Endothelial cell of umbilical vein (primary cell): ENCODE data around the gene DGUOK. TPM values are rescaled to one million over a fixed set of nuclear protein-coding genes. Genes with fewer than 3 reads are reported as not detected.

Experiments
- BruUV-seq: library from RNA; stranded (reverse); fragments of 400-500 nt; replicated peaks from 2 replicates; lab custom pipeline; 2021; lab: Mats Ljungman, UMichigan
- CTCF ChIA-PET: fragments of 300-600, 350-600 bp; sonication (Branson Sonifier 250); formaldehyde crosslinking; loops from one replicate; lab custom pipeline; 2021; ENCODE audit warnings: antibody characterized with exemption, inconsistent platforms; lab: Charles Lee
- POLR2A ChIA-PET: fragments of 300-600, 350-600 bp; sonication (Branson Sonifier 250); formaldehyde crosslinking; loops from one replicate; lab custom pipeline; 2021; ENCODE audit warnings: antibody characterized with exemption, inconsistent platforms; lab: Charles Lee
- DNase-seq: peaks from one replicate; pipeline ENCODE4 v3.0.0-alpha.2; 2011; ENCODE audit warnings: low read depth, low spot score
- FAIRE-seq: peaks from 2 replicates; lab custom pipeline; 2011; peaks lifted over from hg19 to GRCh38; lab: Jason Lieb, UNC
- H2AFZ ChIP-seq: 2 replicates; pipeline ENCODE4 v1.6.0; 2012; ENCODE audit warnings: low read depth, low read length, control low read depth, inconsistent platforms
- H3K27ac ChIP-seq: 2 replicates; pipeline ENCODE4 v1.5.1; 2011; ENCODE audit warnings: low read depth, mild to moderate bottlenecking, control low read depth, low read length, moderate library complexity; ENCODE audit not compliant: insufficient read depth
- H3K27me3 ChIP-seq, 2 experiments: 2 replicates each; pipeline versions ENCODE4 v1.6.0 to v1.6.1; 2011; ENCODE audit warnings: low read length in 2 of 2, mixed read lengths in 1 of 2; ENCODE audit not compliant: control insufficient read depth in 2 of 2, insufficient read depth in 2 of 2
- H3K36me3 ChIP-seq, 2 experiments: 2 replicates in 1 of 2; 3 replicates in 1 of 2; pipeline ENCODE4 v1.5.1; 2011; ENCODE audit warnings: low read length in 2 of 2, mild to moderate bottlenecking in 1 of 2, moderate library complexity in 1 of 2; ENCODE audit not compliant: control insufficient read depth in 2 of 2, insufficient read depth in 2 of 2; ENCODE audit errors: extremely low read depth in 1 of 2
- H3K4me1 ChIP-seq: 3 replicates; pipeline ENCODE4 v1.5.1; 2011; ENCODE audit warnings: mild to moderate bottlenecking, low read length; ENCODE audit not compliant: control insufficient read depth, insufficient read depth; ENCODE audit errors: extremely low read depth
- H3K4me2 ChIP-seq: 2 replicates; pipeline ENCODE4 v1.6.1; 2011; ENCODE audit warnings: low read length, control low read depth, mixed read lengths; ENCODE audit not compliant: insufficient read depth
- H3K4me3 ChIP-seq, 3 experiments: fragments of 200-600 bp in 1 of 3; sonication (generic), shearing (Covaris generic) in 1 of 3; replicated peaks in 1 of 3; 2 replicates each; pipeline ENCODE4 v1.5.1; 2011 to 2016; ENCODE audit warnings: control low read depth in 3 of 3, low read length in 3 of 3, mild to moderate bottlenecking in 2 of 3, inconsistent platforms in 1 of 3, low read depth in 1 of 3, moderate library complexity in 1 of 3; ENCODE audit not compliant: insufficient read depth in 1 of 3
- H3K79me2 ChIP-seq: 2 replicates; pipeline ENCODE4 v1.6.0; 2012; ENCODE audit warnings: low read length, inconsistent platforms; ENCODE audit not compliant: control insufficient read depth, insufficient read depth
- H3K9ac ChIP-seq: replicated peaks from 2 replicates; pipeline ENCODE3; 2011; ENCODE audit warnings: low read length, control low read depth; ENCODE audit not compliant: insufficient read depth; ENCODE audit errors: extremely low read depth
- H3K9me1 ChIP-seq: replicated peaks from 3 replicates; pipeline ENCODE4 v1.6.0; 2011; ENCODE audit warnings: mild to moderate bottlenecking, low read length; ENCODE audit not compliant: control insufficient read depth, insufficient read depth; ENCODE audit errors: extremely low read depth
- H3K9me3 ChIP-seq: replicated peaks from 2 replicates; pipeline ENCODE4 v1.5.1; 2012; ENCODE audit warnings: low read length, inconsistent platforms; ENCODE audit not compliant: control insufficient read depth, insufficient read depth
- H4K20me1 ChIP-seq: replicated peaks from 2 replicates; pipeline ENCODE3; 2011; ENCODE audit warnings: mild to moderate bottlenecking, low read length; ENCODE audit not compliant: control insufficient read depth, insufficient read depth; ENCODE audit errors: extremely low read depth
- CTCF ChIP-seq, 2 donors: IDR thresholded peaks; 1 replicate in 1 of 2; 2 replicates in 1 of 2; pipeline ENCODE4 v1.5.1; 2011; ENCODE audit warnings: low read length in 2 of 2, mild to moderate bottlenecking in 2 of 2, moderate library complexity in 2 of 2, control low read depth in 1 of 2, inconsistent platforms in 1 of 2, low read depth in 1 of 2; ENCODE audit not compliant: insufficient read depth in 1 of 2; ENCODE audit errors: extremely low read depth in 1 of 2
- FOS ChIP-seq: IDR thresholded peaks from 2 replicates; pipeline ENCODE4 v1.6.1; 2011; ENCODE audit warnings: mild to moderate bottlenecking, low read length, moderate library complexity, borderline replicate concordance; ENCODE audit not compliant: insufficient read depth
- GATA2 ChIP-seq: IDR thresholded peaks from 2 replicates; pipeline ENCODE4 v1.7.0; 2011; ENCODE audit warnings: low read depth, mild to moderate bottlenecking, moderate library complexity, mixed read lengths, low read length; ENCODE audit not compliant: insufficient read length, insufficient read depth
- JUN ChIP-seq: IDR thresholded peaks from 2 replicates; pipeline ENCODE4 v1.6.1; 2011; ENCODE audit warnings: borderline replicate concordance, low read depth; ENCODE audit not compliant: insufficient read length, insufficient read depth
- MAX ChIP-seq: IDR thresholded peaks from 2 replicates; pipeline ENCODE4 v1.6.1; 2011; ENCODE audit not compliant: insufficient read depth, insufficient read length
- MYC ChIP-seq: IDR thresholded peaks from one replicate; pipeline ENCODE4 v1.6.1; 2011; ENCODE audit warnings: mild to moderate bottlenecking, low read depth, low read length
- POLR2AphosphoS5 ChIP-seq: IDR thresholded peaks from 2 replicates; pipeline ENCODE4 v1.6.1; 2012; ENCODE audit warnings: low read depth, mild to moderate bottlenecking, control low read depth, low read length, moderate library complexity; ENCODE audit not compliant: insufficient read depth
- dilution Hi-C: fragments of 300-500 bp; cut with MboI; formaldehyde crosslinking; loops from one replicate; pipeline ENCODE4 v1.15.0; 2019; ENCODE audit warnings: low sequenced_read_pairs; ENCODE audit not compliant: extremely low pct_ligation_motif_present
- intact Hi-C: fragments of 100-400 bp; cut with micrococcal nuclease; formaldehyde crosslinking; loops from one replicate; pipeline ENCODE4 v1.10.0; 2022
- polyA plus RNA-seq, 4 experiments: library from polyadenylated mRNA; depleted of rRNA in 3 of 4; stranded (reverse) in 3 of 4; unstranded in 1 of 4; fragments of >200 nt; gene quantifications; 2 replicates each; pipeline versions ENCODE4 v1.2.1 to v1.2.3, GENCODE V29; 2011 to 2012; ENCODE audit warnings: missing spikeins in 1 of 4
- total RNA-seq: library from RNA; stranded (reverse); gene quantifications from 2 replicates; pipeline ENCODE4 v1.2.3, GENCODE V29; 2021

Gene DGUOK
- total and polyA plus RNA-seq, 2 donors (not counting 3 experiments of a cell fraction or from before 2014, with no cell fraction given): 51.8 to 77.5 TPM

GRCh38 chr2:73937899-73938298 is 11.2 kb downstream of the DGUOK start:
- H3K9me3 ChIP-seq: no peaks in the 10 kb centered on the region
- ChIA-PET POLR2A (no interaction called here), CTCF (interaction anchor here (0.8 to 1.6 kb wide), 3 partner anchors 8 to 33 kb away, joined by 3 to 5 read pairs (median 4); no protein-coding TSS in a partner anchor)
- no peak for DNase-seq
- TF ChIP-seq MYC (no peak), POLR2AphosphoS5 (no peak), JUN (no peak), MAX (no peak), CTCF (IDR thresholded peaks at IDR 0.05; ENCODE audit: extremely low read depth in 1 of 2, insufficient read depth in 1 of 2, low read depth in 1 of 2, low read length in 2 of 2) (no peak), FOS (no peak), GATA2 (no peak)
- peaks cover 3% of the 10 kb centered on the region for H4K20me1 ChIP-seq
- dilution Hi-C loops: no loop called here
- H2AFZ ChIP-seq: no peak overlapping the region
- no peak overlapping the region for H3K4me2 ChIP-seq
- peaks cover 52% of the 10 kb centered on the region for H3K79me2 ChIP-seq
- BruUV-seq: no TSS peak
- H3K27me3 ChIP-seq: no peaks in the 10 kb centered on the region
- peaks cover 5% of the 10 kb centered on the region for H3K4me1 ChIP-seq
- H3K9ac ChIP-seq: no peak overlapping the region
- FAIRE-seq: no peak
- no peak overlapping the region for H3K27ac ChIP-seq
- no peak overlapping the region for H3K4me3 ChIP-seq
- H3K36me3 ChIP-seq: peaks cover 3% of the 10 kb centered on the region in 2 experiments
- intact Hi-C loops: loop anchor here (5.0 kb wide), 1 partner anchor 1179 kb away; no protein-coding TSS in a partner anchor
- no peaks in the 10 kb centered on the region for H3K9me1 ChIP-seq
